Left cardiac atrium (tissue), 4 donors: Measurements from ENCODE around the gene COL1A2. TPM values are rescaled to one million over a fixed set of nuclear protein-coding genes. Genes with fewer than 3 reads are reported as not detected.
A peak's percentile ranks its signal among the peaks of the same experiment; 100 is the strongest.

Source experiments
- ATAC-seq, 2 donors: fragments of 200-7000 bp; cut with Tn5 transposase; one replicate each; pipeline ENCODE4 v1.9.1; 2020; ENCODE audit warnings: mild to moderate bottlenecking in 2 of 2, moderate library complexity in 2 of 2
- DNase-seq: peaks from one replicate; pipeline ENCODE4 v3.0.0-alpha.2; 2020
- intact Hi-C, 2 donors: fragments of 100-400 bp; cut with DNase I; formaldehyde crosslinking; loops; one replicate each; pipeline versions ENCODE4 v1.14.1 to v1.15.1; 2022 to 2023
- total RNA-seq, 2 donors: library from RNA; stranded (reverse); fragmentation: NEBNext Ultra II Directional; extraction: Animal tissue kit (Norgen Biotek cat#: 25700); gene quantifications; one replicate each; pipeline ENCODE4 v1.2.1, GENCODE V29; 2021
- donor health status: DM: no; HTN: yes; CAD: no.
- donor health status: DM: no; HTN: yes; CAD: no; lungs with severe emphysema.
- donor health status: DM: yes; HTN: yes; CAD: no.
- donor health status: Dilated cardiomyopathy.

COL1A2 gene
- total RNA-seq, 2 donors from 2014 or later = 258 to 270 TPM

- ATAC-seq = no peak
- DNase-seq = no peak
- intact Hi-C loops = no loop called here
Observed at GRCh38 chr7:94423863-94424735, 29.4 kb downstream of the COL1A2 start.

GRCh38 chr7:94425546-94425945, 30.9 kb downstream of the COL1A2 start:
- intact Hi-C loops = no loop called here
- ATAC-seq = no peak
- no peak for DNase-seq

- intact Hi-C loops = no loop called here
- ATAC-seq = no peak
- DNase-seq = no peak
Observed at GRCh38 chr7:94426980-94427875, 32.5 kb downstream of the COL1A2 start.

- no peak for DNase-seq
- ATAC-seq = no peak
- intact Hi-C loops = no loop called here
Observed at GRCh38 chr7:94429153-94429552, 34.5 kb downstream of the COL1A2 start.

- ATAC-seq (no peak), DNase-seq (no peak)
- intact Hi-C loops = loop anchor here (10.0 kb wide), 2 partner anchors 136 to 1044 kb away; no protein-coding TSS in a partner anchor
Observed at GRCh38 chr7:94431176-94431575, 36.5 kb downstream of the COL1A2 start.

GRCh38 chr7:94431619-94432280, 37.1 kb downstream of the COL1A2 start:
- no peak for ATAC-seq
- DNase-seq = no peak
- intact Hi-C loops = loop anchor here (10.0 kb wide), 2 partner anchors 137 to 1043 kb away; no protein-coding TSS in a partner anchor

- ATAC-seq = no peak
- intact Hi-C loops = loop anchor here (10.0 kb wide), 2 partner anchors 137 to 1043 kb away; no protein-coding TSS in a partner anchor
Observed at GRCh38 chr7:94432281-94432670, 37.6 kb downstream of the COL1A2 start.

DNA sequence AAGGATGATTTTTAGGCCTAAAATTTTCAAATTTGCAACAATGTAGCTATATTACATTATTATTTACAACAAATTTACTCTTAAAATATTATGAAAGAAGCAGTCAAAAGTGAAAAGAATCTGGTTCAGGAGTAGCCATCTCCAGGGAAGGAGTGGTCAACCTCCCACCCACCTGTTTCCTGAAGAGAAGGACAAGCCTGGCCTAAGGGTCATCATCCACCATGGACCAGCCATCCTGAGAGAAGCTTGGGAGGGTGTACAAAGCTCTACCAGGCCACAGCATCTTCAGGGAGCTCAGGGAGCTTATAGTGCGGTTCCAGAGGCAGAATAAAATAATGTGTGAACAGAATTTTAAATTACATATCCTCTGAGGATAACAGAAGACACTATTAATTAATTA, 38.1 kb downstream of the COL1A2 start:
- ATAC-seq (peak in 1 of 2 donors; percentile 40), DNase-seq (no peak)
- intact Hi-C loops = loop anchor here (10.0 kb wide), 2 partner anchors 138 to 1042 kb away; no protein-coding TSS in a partner anchor

More at GRCh38 chr7:94432281-94432670, 37.6 kb downstream of the COL1A2 start:
- DNase-seq = no peak

DNA sequence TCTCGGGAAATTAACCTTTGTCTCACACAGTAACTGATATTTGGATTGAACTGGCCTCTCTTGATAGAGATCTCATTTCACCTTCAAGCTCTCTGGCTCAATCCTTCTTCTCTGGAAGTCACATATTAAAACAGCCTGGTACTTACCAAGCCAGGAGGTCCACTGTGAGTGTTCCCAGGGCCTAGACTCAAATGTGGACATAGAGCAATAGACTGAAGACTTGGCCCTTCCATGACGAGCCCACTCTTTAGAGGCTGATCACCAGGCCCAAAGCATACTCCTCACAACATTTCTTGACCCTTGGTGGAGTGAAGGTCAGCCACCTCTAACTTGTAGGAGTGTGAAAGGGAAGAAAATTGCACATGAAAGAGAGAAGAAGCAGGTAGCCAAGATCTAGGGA, 38.5 kb downstream of the COL1A2 start:
- peak in 1 of 2 donors; percentile 32 for ATAC-seq
- intact Hi-C loops = loop anchor here (10.0 kb wide), 2 partner anchors 138 to 1042 kb away; no protein-coding TSS in a partner anchor
- DNase-seq = no peak

DNA sequence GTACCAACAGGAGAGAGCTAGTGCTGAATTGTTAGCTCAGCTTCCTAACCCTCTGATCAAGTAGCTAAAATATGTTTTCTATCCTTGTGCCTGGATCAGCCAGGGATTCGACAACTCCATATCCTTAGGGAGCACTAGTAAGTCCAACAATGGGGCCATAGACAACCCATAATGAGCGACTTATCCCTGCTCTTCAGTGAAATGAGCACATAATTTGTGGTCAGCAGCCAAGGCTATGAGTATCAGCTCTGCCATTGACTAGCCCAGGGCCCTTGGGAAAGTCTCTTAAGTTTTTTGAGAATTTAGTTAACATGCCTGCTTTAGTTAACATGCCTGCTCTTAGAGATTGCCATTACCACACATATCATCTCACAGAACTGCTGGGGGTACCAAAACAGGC, 39.3 kb downstream of the COL1A2 start:
- ATAC-seq = peak; percentile 9 to 17
- intact Hi-C loops = loop anchor here (10.0 kb wide), 2 partner anchors 139 to 1041 kb away; no protein-coding TSS in a partner anchor
- DNase-seq = no peak

DNA sequence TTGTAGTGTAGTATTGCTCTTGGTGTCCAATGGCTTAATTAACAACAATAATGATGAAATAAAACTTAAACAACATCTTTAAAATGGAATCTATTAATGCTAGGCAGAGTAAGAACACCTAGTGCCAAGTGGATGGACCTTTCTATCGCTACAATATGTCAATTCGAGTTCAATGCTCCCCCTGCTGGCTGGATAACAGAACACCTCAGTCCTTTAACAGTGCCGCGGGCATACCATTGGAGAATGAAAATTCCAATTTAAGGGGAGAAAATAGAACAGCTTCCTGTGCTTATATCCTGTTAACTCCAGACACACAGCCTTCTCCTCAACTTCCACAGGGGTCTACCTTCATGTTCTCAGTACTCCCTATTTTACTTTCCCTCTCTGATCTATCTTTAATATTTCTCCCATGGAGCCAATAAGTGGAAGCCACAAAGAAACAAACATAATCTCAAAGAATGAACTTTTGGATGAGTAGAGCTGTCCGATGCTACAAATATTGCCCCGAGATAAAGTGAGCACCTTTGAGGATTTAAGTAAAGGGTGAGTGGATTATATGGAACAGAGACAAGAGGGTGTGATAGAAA, 41.4 kb downstream of the COL1A2 start:
- ATAC-seq (peak; percentile 69 to 86), DNase-seq (peak; percentile 62)
- intact Hi-C loops = loop anchor here (5.0 to 10.0 kb wide), 4 partner anchors 141 to 1189 kb away; no protein-coding TSS in a partner anchor

DNA sequence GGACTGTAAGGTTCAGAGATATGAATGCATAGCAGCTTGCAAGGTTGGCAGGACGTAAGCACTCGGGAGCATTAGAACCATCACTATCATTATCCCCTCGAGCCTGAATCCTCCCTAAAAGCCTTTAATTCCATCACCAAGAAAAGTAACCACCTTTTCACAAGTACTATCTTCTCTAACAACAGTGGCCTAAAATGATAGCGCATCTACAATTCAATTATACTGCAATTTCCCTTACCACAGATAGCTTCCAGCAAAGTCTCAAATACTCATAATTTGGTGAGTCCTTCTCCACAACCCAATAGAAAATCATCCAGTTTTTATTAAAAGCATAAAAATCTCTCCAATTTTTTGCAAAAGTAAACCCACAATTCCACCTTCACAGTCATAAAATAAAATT, 42.0 kb downstream of the COL1A2 start:
- DNase-seq = no peak
- intact Hi-C loops = loop anchor here (5.0 to 10.0 kb wide), 4 partner anchors 142 to 1189 kb away; no protein-coding TSS in a partner anchor
- ATAC-seq = no peak

DNA sequence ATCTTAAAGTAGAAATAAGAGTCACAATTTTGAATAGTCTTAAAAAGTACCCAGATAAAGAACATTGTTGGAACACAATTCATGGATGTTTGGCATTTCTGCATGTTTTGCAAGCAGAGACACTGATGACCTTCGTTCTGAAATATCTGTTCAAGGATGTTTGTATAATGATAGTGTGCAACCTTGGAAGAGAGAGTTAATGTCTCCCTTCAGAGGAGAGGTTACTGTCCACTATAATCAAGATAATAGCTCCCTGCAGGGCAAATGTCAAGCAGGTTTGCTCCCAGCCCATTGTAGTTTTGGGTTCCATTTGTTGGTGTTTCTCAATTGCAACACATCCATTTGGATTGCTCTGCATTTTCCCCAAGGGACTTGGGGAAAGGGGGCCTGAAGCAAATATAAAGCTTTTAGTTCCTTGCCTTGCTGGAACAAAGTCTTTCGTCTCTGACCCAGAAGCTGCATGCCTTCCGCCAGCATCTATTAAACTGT, 45.2 kb downstream of the COL1A2 start:
- intact Hi-C loops = loop anchor here (5.0 to 10.0 kb wide), 5 partner anchors 145 to 1193 kb away; no protein-coding TSS in a partner anchor
- ATAC-seq = no peak

GRCh38 chr7:94440451-94441039, 45.9 kb downstream of the COL1A2 start:
- intact Hi-C loops = loop anchor here in 1 of 2 donors (10.0 kb wide), 1 partner anchor 804 kb away; no protein-coding TSS in a partner anchor
- DNase-seq = no peak
- ATAC-seq = no peak

More for the DNA sequence above, 45.2 kb downstream of the COL1A2 start:
- no peak for DNase-seq

- ATAC-seq (no peak), DNase-seq (no peak)
- intact Hi-C loops = loop anchor here in 1 of 2 donors (10.0 kb wide), 1 partner anchor 804 kb away; no protein-coding TSS in a partner anchor
Observed at GRCh38 chr7:94441138-94441537, 46.4 kb downstream of the COL1A2 start.

DNA sequence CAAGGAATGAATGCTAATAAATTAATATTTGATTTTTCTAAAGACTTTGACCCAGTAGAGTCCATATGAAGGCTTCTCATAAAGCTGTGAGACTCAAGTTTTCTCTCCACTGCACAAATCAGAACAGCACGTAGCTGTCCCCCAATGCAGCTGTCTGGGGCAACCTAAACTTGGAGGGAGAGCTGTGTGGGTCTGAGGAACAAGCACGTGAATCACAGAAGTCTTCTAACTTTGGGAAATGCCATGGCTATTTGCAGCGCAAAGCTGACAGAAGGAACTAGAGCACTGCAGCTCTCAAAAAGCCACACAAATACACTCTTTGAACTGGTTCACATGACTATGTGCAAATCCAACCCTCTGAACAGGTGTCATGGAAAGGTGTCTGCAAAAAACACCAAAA, 47.9 kb downstream of the COL1A2 start:
- intact Hi-C loops = loop anchor here in 1 of 2 donors (10.0 kb wide), 1 partner anchor 802 kb away; no protein-coding TSS in a partner anchor
- ATAC-seq (no peak), DNase-seq (no peak)

GRCh38 chr7:94444813-94445212, 50.1 kb downstream of the COL1A2 start:
- ATAC-seq (no peak), DNase-seq (no peak)
- intact Hi-C loops = loop anchor here (5.0 to 10.0 kb wide), 2 partner anchors 800 to 802 kb away; no protein-coding TSS in a partner anchor
